Progenitor cell of endocrine pancreas (in vitro differentiated cells): ENCODE data around the gene FAM120B. TPM values are rescaled to one million over a fixed set of nuclear protein-coding genes. Genes with fewer than 3 reads are reported as not detected.

Experiments used
- DNase-seq: peaks from one replicate; pipeline ENCODE4 v3.0.0; 2021; ENCODE audit warnings: low spot score; ENCODE audit not compliant: unreplicated experiment
- H3K27ac Mint-ChIP-seq: 2 replicates; pipeline ENCODE4 v1.8.0; 2021; ENCODE audit warnings: mild to moderate bottlenecking, moderate library complexity, mixed read lengths
- H3K27me3 Mint-ChIP-seq: 2 replicates; pipeline ENCODE4 v1.8.0; 2021; ENCODE audit warnings: mixed read lengths
- H3K36me3 Mint-ChIP-seq: 2 replicates; pipeline ENCODE4 v1.8.0; 2022; ENCODE audit warnings: mixed read lengths; ENCODE audit not compliant: insufficient read depth
- H3K4me1 Mint-ChIP-seq: 2 replicates; pipeline ENCODE4 v1.8.0; 2021; ENCODE audit warnings: low read depth, mixed read lengths
- H3K4me3 Mint-ChIP-seq: 2 replicates; pipeline ENCODE4 v1.8.0; 2021; ENCODE audit warnings: low read depth, mild to moderate bottlenecking, moderate library complexity, mixed read lengths
- H3K9me3 Mint-ChIP-seq: 2 replicates; pipeline ENCODE4 v1.8.0; 2021; ENCODE audit warnings: low read depth, mixed read lengths
- CTCF ChIP-seq: fragments of 200-600 bp; sonication (generic); IDR thresholded peaks from one replicate; pipeline ENCODE4 v1.5.0; 2021; ENCODE audit warnings: antibody characterized with exemption, mild to moderate bottlenecking; ENCODE audit not compliant: unreplicated experiment
- total RNA-seq: library from RNA; stranded (reverse); gene quantifications from 2 replicates; pipeline ENCODE4 v1.2.1, GENCODE V29; 2021

Gene FAM120B
- total RNA-seq, 1 donor from 2014 or later: 49.3 TPM

GRCh38 chr6:170375661-170376060, 69.1 kb downstream of the FAM120B start:
- H3K4me1 Mint-ChIP-seq: peaks cover 21% of the 10 kb centered on the region
- no peaks in the 10 kb centered on the region for H3K9me3 Mint-ChIP-seq
- no peak for DNase-seq
- no peak for TF ChIP-seq CTCF
- no peak overlapping the region for H3K4me3 Mint-ChIP-seq
- peak overlapping the region; percentile 51 for H3K27ac Mint-ChIP-seq
- no peaks in the 10 kb centered on the region for H3K27me3 Mint-ChIP-seq
- peaks cover 4% of the 10 kb centered on the region for H3K36me3 Mint-ChIP-seq

GRCh38 chr6:170376386-170377043, 70.0 kb downstream of the FAM120B start:
- DNase-seq: no peak
- Mint-ChIP-seq H3K27ac (no peak overlapping the region), H3K9me3 (no peaks in the 10 kb centered on the region), H3K27me3 (no peaks in the 10 kb centered on the region), H3K4me1 (peaks cover 19% of the 10 kb centered on the region), H3K4me3 (no peak overlapping the region), H3K36me3 (peaks cover 2% of the 10 kb centered on the region)
- no peak for TF ChIP-seq CTCF

GRCh38 chr6:170378502-170378901, 71.9 kb downstream of the FAM120B start:
- Mint-ChIP-seq H3K4me3 (no peak overlapping the region), H3K9me3 (no peaks in the 10 kb centered on the region)

GRCh38 chr6:170381562-170381961, 75.0 kb downstream of the FAM120B start:
- H3K36me3 Mint-ChIP-seq: no peaks in the 10 kb centered on the region
- no peaks in the 10 kb centered on the region for H3K9me3 Mint-ChIP-seq
- H3K4me3 Mint-ChIP-seq: no peak overlapping the region
- H3K27me3 Mint-ChIP-seq: no peaks in the 10 kb centered on the region
- H3K4me1 Mint-ChIP-seq: no peaks in the 10 kb centered on the region
- no peak for DNase-seq
- TF ChIP-seq CTCF: no peak
- no peak overlapping the region for H3K27ac Mint-ChIP-seq

More at GRCh38 chr6:170378502-170378901, 71.9 kb downstream of the FAM120B start:
- H3K4me1 Mint-ChIP-seq: peaks cover 5% of the 10 kb centered on the region
- H3K27me3 Mint-ChIP-seq: no peaks in the 10 kb centered on the region
- H3K36me3 Mint-ChIP-seq: peaks cover 2% of the 10 kb centered on the region
- TF ChIP-seq CTCF: no peak
- DNase-seq: no peak
- H3K27ac Mint-ChIP-seq: no peak overlapping the region

- H3K4me3 Mint-ChIP-seq: no peak overlapping the region
- no peaks in the 10 kb centered on the region for H3K9me3 Mint-ChIP-seq
- H3K27me3 Mint-ChIP-seq: no peaks in the 10 kb centered on the region
- H3K36me3 Mint-ChIP-seq: no peaks in the 10 kb centered on the region
- H3K27ac Mint-ChIP-seq: peak overlapping the region; percentile 23
- no peaks in the 10 kb centered on the region for H3K4me1 Mint-ChIP-seq
- DNase-seq: no peak
- TF ChIP-seq CTCF: no peak
Observed at GRCh38 chr6:170383466-170384035, 77.0 kb downstream of the FAM120B start.
